C4-2B (cell line): ENCODE measurements around the gene NIM1K.

Experiments
- CTCF ChIP-seq: fragments of 450-650 bp; conservative IDR thresholded peaks from 2 replicates; pipeline ENCODE4 v1.5.1; 2017; ENCODE audit warnings: mild to moderate bottlenecking
- ZFX ChIP-seq: fragments of 450-650 bp; IDR thresholded peaks from 2 replicates; pipeline ENCODE4 v1.6.1; 2017

GRCh38 chr5:43207601-43208000, 15.6 kb downstream of the NIM1K start:
- TF ChIP-seq CTCF (no peak), ZFX (no peak)
